Stimulated activated CD4-positive, alpha-beta T cell treated with anti-CD3 and anti-CD28 coated beads, Interleukin-4, amount 100 ng/mL, for 48 hours (primary cell): Measurements from ENCODE around the gene FHAD1.
"Not testable (repeated sequence)": the region's sequence is repeated elsewhere in the genome, so short reads cannot be mapped to it uniquely, and the experiment has no call there.

Source experiments
- DNase-seq, 2 donors: peaks; one replicate each; pipeline ENCODE4 v3.0.0-alpha.2; 2020; ENCODE audit warnings: low read depth in 2 of 2

The FHAD1 gene

GRCh38 chr1:15305468-15305770 is 58.4 kb downstream of the FHAD1 start:
- no peak for DNase-seq

- not testable (repeated sequence) for DNase-seq
Observed at GRCh38 chr1:15306352-15306751, 59.3 kb downstream of the FHAD1 start.

GRCh38 chr1:15308135-15308534 is 61.1 kb downstream of the FHAD1 start:
- DNase-seq, result no peak

- no peak for DNase-seq
Observed at GRCh38 chr1:15308621-15309027, 61.6 kb downstream of the FHAD1 start.

- DNase-seq, result no peak
Observed at GRCh38 chr1:15309687-15310086, 62.7 kb downstream of the FHAD1 start.

GRCh38 chr1:15310544-15310943 is 63.5 kb downstream of the FHAD1 start:
- no peak for DNase-seq

- no peak for DNase-seq
Observed at GRCh38 chr1:15311122-15311822, 64.2 kb downstream of the FHAD1 start.

- DNase-seq, result no peak
Observed at GRCh38 chr1:15311880-15312279, 64.9 kb downstream of the FHAD1 start.

GRCh38 chr1:15312626-15313411 is 65.8 kb downstream of the FHAD1 start:
- DNase-seq, result no peak

GRCh38 chr1:15314328-15315281 is 67.6 kb downstream of the FHAD1 start:
- no peak for DNase-seq

- DNase-seq, result no peak
Observed at GRCh38 chr1:15315815-15316214, 68.8 kb downstream of the FHAD1 start.

- DNase-seq, result no peak
Observed at GRCh38 chr1:15316510-15316909, 69.5 kb downstream of the FHAD1 start.

GRCh38 chr1:15320267-15320666 is 73.2 kb downstream of the FHAD1 start:
- no peak for DNase-seq

- DNase-seq, result no peak
Observed at GRCh38 chr1:15321601-15322000, 74.6 kb downstream of the FHAD1 start.

- no peak for DNase-seq
Observed at GRCh38 chr1:15322648-15323350, 75.8 kb downstream of the FHAD1 start.

- DNase-seq, result peak; percentile 58 to 59
Observed at GRCh38 chr1:15323351-15323988, 76.4 kb downstream of the FHAD1 start.

GRCh38 chr1:15323989-15324868 is 77.2 kb downstream of the FHAD1 start:
- DNase-seq, result no peak

GRCh38 chr1:15324869-15325335 is 77.9 kb downstream of the FHAD1 start:
- DNase-seq, result no peak

GRCh38 chr1:15325375-15326085 is 78.5 kb downstream of the FHAD1 start:
- DNase-seq, result no peak
